K562 (cell line): ENCODE data around the gene OPA1. TPM values are rescaled to one million over a fixed set of nuclear protein-coding genes. Genes with fewer than 3 reads are reported as not detected.
A peak's percentile ranks its signal among the peaks of the same experiment; 100 is the strongest.

Source experiments
- ATAC-seq: fragments of 200-7000 bp; cut with Tn5 transposase; 3 replicates; pipeline ENCODE4 v1.9.1; 2020; ENCODE audit warnings: moderate library complexity
- BruUV-seq: library from RNA; stranded (reverse); fragments of 400-500 nt; replicated peaks from 2 replicates; lab custom pipeline; 2021; lab: Mats Ljungman, UMichigan
- CTCF ChIA-PET: fragments of 300-600 bp; formaldehyde crosslinking; extraction: SDS; loops from one replicate; lab custom pipeline; 2021; ENCODE audit warnings: low intra/inter-chr PET ratio; lab: Yijun Ruan, JAX
- POLR2A ChIA-PET: fragments of 300-600, 350-650 bp; sonication (Branson Sonifier 250); formaldehyde crosslinking; extraction: SDS; loops from one replicate; lab custom pipeline; 2021; ENCODE audit warnings: antibody characterized with exemption, inconsistent platforms; lab: Yijun Ruan, JAX
- DNase-seq, 4 experiments: peaks; one replicate each; pipeline versions ENCODE4 v3.0.0 to v3.0.0-alpha.2; 2011 to 2018; ENCODE audit warnings: low spot score in 3 of 4, mixed read lengths in 3 of 4; ENCODE audit errors: extremely low read depth in 1 of 4
- FAIRE-seq: peaks from 2 replicates; lab custom pipeline; 2011; peaks lifted over from hg19 to GRCh38; lab: Jason Lieb, UNC
- H2AFZ ChIP-seq: 2 replicates; pipeline ENCODE4 v1.6.0; 2011; ENCODE audit warnings: low read depth, low read length, control low read depth, inconsistent platforms
- H3K27ac ChIP-seq: fragments of 200-600 bp; 3 replicates; pipeline ENCODE4 v1.8.0; 2011; ENCODE audit warnings: low read depth, mild to moderate bottlenecking, control low read depth, inconsistent platforms, low read length, moderate library complexity, mixed read lengths; ENCODE audit errors: extremely low read depth
- H3K27me3 ChIP-seq, 2 experiments: fragments of 300-600 bp in 1 of 2; 2 replicates in 1 of 2; 3 replicates in 1 of 2; pipeline versions ENCODE4 v1.6.0 to v1.8.0; 2011; ENCODE audit warnings: inconsistent platforms in 2 of 2, low read length in 2 of 2, mild to moderate bottlenecking in 1 of 2, mixed read lengths in 1 of 2, moderate library complexity in 1 of 2; ENCODE audit not compliant: control insufficient read depth in 2 of 2, insufficient read depth in 2 of 2
- H3K36me3 ChIP-seq: fragments of 300-600 bp; 3 replicates; pipeline ENCODE4 v1.8.0; 2011; ENCODE audit warnings: mild to moderate bottlenecking, low read length, inconsistent platforms; ENCODE audit not compliant: control insufficient read depth, insufficient read depth
- H3K4me1 ChIP-seq, 2 experiments: fragments of 200-600 bp in 1 of 2; replicated peaks in 1 of 2; 2 replicates in 1 of 2; 3 replicates in 1 of 2; pipeline versions ENCODE4 v1.5.1 to v1.8.0; 2011; ENCODE audit warnings: inconsistent platforms in 2 of 2, low read length in 2 of 2, mild to moderate bottlenecking in 1 of 2, mixed read lengths in 1 of 2, moderate library complexity in 1 of 2; ENCODE audit not compliant: control insufficient read depth in 2 of 2, insufficient read depth in 2 of 2
- H3K4me2 ChIP-seq: 2 replicates; pipeline ENCODE4 v1.6.1; 2011; ENCODE audit warnings: low read length, control low read depth, inconsistent platforms, mixed read lengths; ENCODE audit not compliant: insufficient read depth
- H3K4me3 ChIP-seq: fragments of 200-600 bp; sonication (generic), shearing (Covaris generic); 2 replicates; pipeline ENCODE4 v1.5.1; 2016; ENCODE audit warnings: control low read depth, inconsistent platforms
- H3K79me2 ChIP-seq: fragments of 200-600 bp; 3 replicates; pipeline ENCODE4 v1.8.0; 2011; ENCODE audit warnings: low read length, inconsistent platforms; ENCODE audit not compliant: control insufficient read depth, insufficient read depth
- H3K9ac ChIP-seq, 2 experiments: 2 replicates each; pipeline versions ENCODE4 v1.6.0 to v1.6.1; 2011; ENCODE audit warnings: low read depth in 2 of 2, low read length in 2 of 2, control low read depth in 1 of 2, inconsistent platforms in 1 of 2, mild to moderate bottlenecking in 1 of 2, mixed read lengths in 1 of 2; ENCODE audit not compliant: insufficient read depth in 1 of 2
- H3K9me1 ChIP-seq: one replicate; pipeline ENCODE4 v1.6.0; 2011; ENCODE audit warnings: inconsistent platforms, mild to moderate bottlenecking, low read length, moderate library complexity; ENCODE audit not compliant: control insufficient read depth, insufficient read depth
- H3K9me3 ChIP-seq: replicated peaks from 2 replicates; pipeline ENCODE4 v1.5.1; 2011; ENCODE audit warnings: low read depth, low read length, inconsistent platforms; ENCODE audit not compliant: control insufficient read depth, insufficient read depth
- H4K20me1 ChIP-seq: replicated peaks from 2 replicates; pipeline ENCODE4 v1.6.1; 2011; ENCODE audit warnings: low read length, inconsistent platforms, mixed read lengths; ENCODE audit not compliant: control insufficient read depth, insufficient read depth
- CHD4 ChIP-seq: fragments of 200-600 bp; sonication (generic); IDR thresholded peaks from 3 replicates; pipeline ENCODE4 v1.6.1; 2012; ENCODE audit warnings: low read depth, mild to moderate bottlenecking, mixed read lengths, low read length, inconsistent platforms; ENCODE audit not compliant: insufficient read depth, insufficient replicate concordance, poor library complexity, severe bottlenecking
- DPF2 ChIP-seq: fragments of 450-650 bp; IDR thresholded peaks from 2 replicates; pipeline ENCODE4 v1.6.1; 2016
- KAT8 ChIP-seq: fragments of 450-650 bp; IDR thresholded peaks from 2 replicates; pipeline ENCODE4 v1.6.1; 2016; ENCODE audit warnings: low read depth, mild to moderate bottlenecking
- NR2F6 ChIP-seq: fragments of 450-650 bp; formaldehyde crosslinking; IDR thresholded peaks from 2 replicates; pipeline ENCODE4 v1.4.0; 2020; ENCODE audit warnings: mild to moderate bottlenecking
- PCBP1 ChIP-seq: fragments of 200-400 bp; formaldehyde crosslinking; IDR thresholded peaks from 2 replicates; pipeline ENCODE4 v1.6.1; 2018; ENCODE audit warnings: mild to moderate bottlenecking, low read depth, low read length; ENCODE audit not compliant: poor library complexity, severe bottlenecking
- POLR2B ChIP-seq: fragments of 450-650 bp; IDR thresholded peaks from 2 replicates; pipeline ENCODE4 v1.6.1; 2018; ENCODE audit warnings: low read depth; ENCODE audit not compliant: partially characterized antibody
- PPARD ChIP-seq: fragments of 250-450 bp; sonication (Bioruptor Pico); IDR thresholded peaks from 2 replicates; pipeline ENCODE4 v1.8.0; 2022; ENCODE audit warnings: inconsistent platforms, mild to moderate bottlenecking, moderate library complexity
- SPI1 ChIP-seq: IDR thresholded peaks from 2 replicates; pipeline ENCODE4 v1.6.1; 2011; ENCODE audit warnings: low read depth, low read length, control low read depth, borderline replicate concordance
- TGIF2 ChIP-seq: sonication (generic); formaldehyde crosslinking; IDR thresholded peaks from 2 replicates; pipeline ENCODE4 v1.8.1; 2022; ENCODE audit warnings: mild to moderate bottlenecking, missing genetic modification reagents, moderate library complexity
- WGBS: fragments of 100-300 bp; shearing (Covaris generic); methylation state at CpG from one replicate; pipeline ENCODE4 v1.1.6; 2016; ENCODE audit warnings: low coverage, mixed read lengths; ENCODE audit not compliant: insufficient coverage; ENCODE audit errors: missing lambda C conversion rate; 5-methylcytosine and 5-hydroxymethylcytosine counted together
- in situ Hi-C: fragments of 300-500 bp; cut with MboI; formaldehyde crosslinking; loops from 4 replicates; pipeline ENCODE4 v1.15.0; 2018; ENCODE audit warnings: inconsistent platforms, mixed read lengths
- intact Hi-C: fragments of 100-400 bp; cut with micrococcal nuclease; formaldehyde crosslinking; loops from 2 replicates; pipeline ENCODE4 v1.14.2; 2022
- polyA plus RNA-seq, 8 experiments: library from polyadenylated mRNA; depleted of rRNA in 4 of 8; stranded (reverse) in 5 of 8; unstranded in 3 of 8; fragments of >200 nt; fragmentation: Nextera tagmentation in 2 of 8; fragmentation: Illumina TruSeq in 1 of 8; extraction: Ambion mirVana in 2 of 8; extraction: Trizol in 1 of 8; gene quantifications; 2 replicates each; pipeline versions ENCODE4 v1.2.1 to v1.2.3, GENCODE V29; 2011 to 2014; ENCODE audit warnings: inconsistent platforms in 1 of 8, missing spikeins in 1 of 8
- total RNA-seq, 7 experiments: library from RNA; depleted of rRNA in 6 of 7; stranded (reverse); fragments of >200 nt in 6 of 7; fragmentation: Illumina TruSeq in 2 of 7; extraction: Trizol in 2 of 7; gene quantifications; 2 replicates each; pipeline versions ENCODE4 v1.2.1 to v1.2.3, GENCODE V29; 2011 to 2021; ENCODE audit warnings: low replicate concordance in 1 of 7

OPA1 gene
- total and polyA plus RNA-seq, 9 of the 15 experiments (the other 6 are each of a cell fraction or from before 2014, with no cell fraction given): 19.7 to 127 (median 94.7) TPM

- BruUV-seq: no TSS peak
- no peak overlapping the region for H3K9ac ChIP-seq
- H3K9me1 ChIP-seq: no peaks in the 10 kb centered on the region
- H3K27me3 ChIP-seq: no peaks in the 10 kb centered on the region
- in situ Hi-C loops: no loop called here
- ATAC-seq (no peak), FAIRE-seq (no peak), DNase-seq (no peak)
- WGBS: 94% methylated on average over 7 of the region's 7 CpGs
- no peak overlapping the region for H2AFZ ChIP-seq
- intact Hi-C loops: no loop called here
- no peaks in the 10 kb centered on the region for H4K20me1 ChIP-seq
- H3K4me1 ChIP-seq: no peaks in the 10 kb centered on the region
- TF ChIP-seq TGIF2: no peak
- no peak for TF ChIP-seq NR2F6 (CRISPR knock-in tag)
- no peak for TF ChIP-seq POLR2B
- TF ChIP-seq DPF2: no peak
- TF ChIP-seq PPARD (CRISPR knock-in tag): no peak
- TF ChIP-seq PCBP1: no peak
- TF ChIP-seq CHD4: no peak
- H3K36me3 ChIP-seq: peaks cover 64% of the 10 kb centered on the region
- H3K9me3 ChIP-seq: no peaks in the 10 kb centered on the region
- H3K79me2 ChIP-seq: no peaks in the 10 kb centered on the region
- no peak overlapping the region for H3K4me2 ChIP-seq
- no peak overlapping the region for H3K27ac ChIP-seq
- CTCF ChIA-PET: no interaction called here
- no peak overlapping the region for H3K4me3 ChIP-seq
- POLR2A ChIA-PET: interaction anchor here (0.6 to 1.8 kb wide), 6 partner anchors 9 to 52 kb away, joined by 3 to 7 read pairs (median 4); no protein-coding TSS in a partner anchor
Measured at GRCh38 chr3:193673845-193674244, 80.8 kb downstream of the OPA1 start.

DNA sequence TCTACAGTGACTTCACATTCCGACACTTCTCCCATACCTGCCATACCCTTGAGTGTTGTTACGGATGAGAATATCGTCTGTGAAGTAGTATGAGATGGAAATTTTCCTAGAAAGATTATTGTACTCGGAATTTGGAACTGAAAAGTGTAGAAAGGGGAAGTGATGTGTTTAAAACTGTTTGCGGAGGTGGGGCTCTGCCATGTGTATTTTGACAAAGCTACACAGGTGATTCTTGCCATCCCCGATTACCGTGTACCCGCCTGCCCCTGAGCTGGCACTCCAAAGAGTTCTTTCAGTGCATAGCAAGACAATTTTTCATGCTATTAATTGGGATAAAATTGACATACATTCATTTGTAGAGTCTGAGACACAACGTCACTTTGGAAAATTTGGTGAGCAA is 81.7 kb downstream of the OPA1 start:
- Histone ChIP-seq H3K27ac (no peak overlapping the region), H3K36me3 (peaks cover 56% of the 10 kb centered on the region), H3K4me3 (no peak overlapping the region), H3K4me1 (no peaks in the 10 kb centered on the region), H3K9ac (no peak overlapping the region), H2AFZ (no peak overlapping the region), H3K4me2 (no peak overlapping the region), H3K9me3 (no peaks in the 10 kb centered on the region), H4K20me1 (no peaks in the 10 kb centered on the region)
- DNase-seq (no peak), FAIRE-seq (no peak)
- no TSS peak for BruUV-seq
- CTCF ChIA-PET: no interaction called here
- intact Hi-C loops: no loop called here
- POLR2A ChIA-PET: no interaction called here
- no peak for TF ChIP-seq KAT8
- peak; percentile 77; the same call in 1 of the 2 replicates for TF ChIP-seq SPI1
- TF ChIP-seq, all 486 proteins: peak for 1
- Histone ChIP-seq H3K79me2 (no peaks in the 10 kb centered on the region), H3K9me1 (no peaks in the 10 kb centered on the region), H3K27me3 (no peaks in the 10 kb centered on the region)
- 84% methylated on average over 9 of the region's 9 CpGs for WGBS
- in situ Hi-C loops: no loop called here
- ATAC-seq: no peak
